ENCODE results near the gene PIGC.

The PIGC gene

DNA sequence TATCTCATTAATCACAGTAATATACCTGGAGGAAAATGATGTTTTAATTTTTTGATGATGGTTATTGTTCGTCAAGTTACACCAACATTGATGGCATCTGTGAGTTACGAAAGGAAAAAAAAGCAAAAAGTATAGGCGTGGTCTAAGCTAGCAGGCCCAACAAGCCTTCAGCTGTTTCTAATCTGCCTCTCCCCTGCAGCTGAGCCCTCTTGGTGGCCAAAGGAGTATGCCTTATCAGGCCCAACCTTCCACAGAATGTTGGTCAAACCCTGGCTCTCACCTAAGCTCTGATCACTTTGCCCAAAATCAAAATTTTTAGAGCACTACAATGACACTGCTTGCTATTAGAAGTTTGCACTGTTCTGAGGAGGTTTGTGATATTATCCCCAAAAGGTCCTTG, 18.5 kb downstream of the PIGC start:
- TF ChIP-seq POLR2A (IDR thresholded peaks at IDR 0.05; ENCODE audit: low read depth, low read length): no peak
- no peak for TF ChIP-seq SPI1 (IDR thresholded peaks at IDR 0.05; ENCODE audit: low read depth, low read length)
- no peak for TF ChIP-seq POU2F2 (IDR thresholded peaks at IDR 0.05; ENCODE audit: low read depth, low read length)
- TF ChIP-seq POLR2AphosphoS5 (IDR thresholded peaks at IDR 0.05; ENCODE audit: low read depth, low read length): no peak
- FAIRE-seq (no peak), DNase-seq (ENCODE audit: insufficient read length, low spot score) (no peak)

DNA sequence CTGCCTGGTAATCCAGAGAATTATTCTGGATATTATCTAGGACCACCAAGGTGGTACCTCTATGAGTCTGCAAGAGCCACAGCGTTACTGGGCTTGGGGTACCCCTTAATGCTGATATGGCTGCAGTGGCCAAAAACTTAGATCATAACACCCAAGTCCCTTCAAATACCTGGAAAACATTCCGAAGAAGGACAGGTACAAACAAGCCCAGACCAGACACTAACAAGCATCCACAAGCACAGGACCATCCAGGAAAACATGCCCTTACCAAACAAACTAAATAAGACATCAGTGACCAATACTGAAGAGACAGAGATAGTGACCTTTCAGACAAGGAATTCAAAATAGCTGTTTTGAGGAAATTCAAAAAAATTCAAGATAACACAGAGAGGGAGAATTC, 20.5 kb downstream of the PIGC start:
- no peak for FAIRE-seq
- no peak for DNase-seq (ENCODE audit: insufficient read length, low spot score)
- no peak for TF ChIP-seq TAF1 (IDR thresholded peaks at IDR 0.05; ENCODE audit: low read depth, low read length)
- TF ChIP-seq PAX5 (IDR thresholded peaks at IDR 0.05; ENCODE audit: insufficient read depth, low read length, severe bottlenecking): no peak
- TF ChIP-seq SPI1 (IDR thresholded peaks at IDR 0.05; ENCODE audit: low read depth, low read length): no peak
- no peak for TF ChIP-seq POLR2AphosphoS5 (IDR thresholded peaks at IDR 0.05; ENCODE audit: low read depth, low read length)
- TF ChIP-seq POLR2A (IDR thresholded peaks at IDR 0.05; ENCODE audit: low read depth, low read length): no peak
- no peak for TF ChIP-seq POU2F2 (IDR thresholded peaks at IDR 0.05; ENCODE audit: low read depth, low read length)

DNA sequence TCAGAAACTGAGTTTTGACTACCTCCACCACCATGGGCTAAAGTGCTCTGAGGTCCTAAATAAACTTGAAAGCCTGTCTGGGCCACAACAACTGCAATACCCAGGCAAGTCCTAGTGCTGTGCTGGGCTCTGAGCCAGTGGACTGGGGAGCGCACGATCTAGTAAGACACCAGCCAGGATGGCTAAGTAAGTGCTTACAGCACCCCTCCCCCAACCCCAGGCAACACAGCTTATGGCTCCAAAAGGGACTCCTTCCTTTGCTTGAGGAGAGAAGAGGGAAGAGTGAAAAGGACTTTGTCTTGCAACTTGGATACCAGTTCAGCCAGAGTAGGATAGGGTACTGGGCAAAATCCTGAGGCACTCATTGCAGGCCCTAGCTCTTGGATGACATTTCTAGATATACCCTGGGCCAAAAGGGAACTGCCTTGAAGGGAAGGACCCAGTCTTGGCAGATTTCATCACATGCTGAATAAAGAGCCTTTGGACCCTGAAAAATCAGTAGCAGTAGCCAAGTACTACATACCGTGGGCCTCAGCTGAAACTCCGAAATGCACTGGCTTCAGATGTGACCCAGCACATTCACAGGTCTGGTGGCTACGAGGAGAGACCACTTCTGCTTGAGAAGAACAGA, 21.8 kb downstream of the PIGC start:
- FAIRE-seq: no peak
- DNase-seq (ENCODE audit: insufficient read length, low spot score): no peak

DNA sequence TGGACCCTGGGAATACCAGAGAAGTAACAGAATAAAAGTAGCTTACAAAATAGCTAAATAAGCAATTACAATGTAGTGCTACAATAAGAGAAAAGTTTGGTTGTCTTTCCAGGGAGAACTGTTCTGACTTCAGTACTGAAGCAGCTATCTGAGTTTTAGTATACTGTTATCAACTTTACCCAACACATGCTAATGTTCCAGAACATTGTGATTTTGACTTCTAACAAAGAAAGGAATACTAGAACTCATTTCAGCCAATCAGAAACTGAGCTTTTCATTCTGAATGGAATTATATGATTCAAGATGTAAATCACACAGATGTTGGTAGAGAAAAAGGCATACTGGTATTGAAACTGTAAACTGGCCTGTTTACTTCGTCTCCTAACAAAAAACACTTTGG, 23.5 kb downstream of the PIGC start, which contains the start of gene C1orf105:
Gene C1orf105, plus strand, starts transcription at position 301 of the 400 bp plus-strand sequence. CDS start 201 bp downstream, outside the sequence.
- TF ChIP-seq POLR2AphosphoS5 (IDR thresholded peaks at IDR 0.05; ENCODE audit: low read depth, low read length) (no peak), POU2F2 (IDR thresholded peaks at IDR 0.05; ENCODE audit: low read depth, low read length) (no peak), PAX5 (IDR thresholded peaks at IDR 0.05; ENCODE audit: insufficient read depth, low read length, severe bottlenecking) (no peak), TAF1 (IDR thresholded peaks at IDR 0.05; ENCODE audit: low read depth, low read length) (no peak), POLR2A (IDR thresholded peaks at IDR 0.05; ENCODE audit: low read depth, low read length) (no peak), SPI1 (IDR thresholded peaks at IDR 0.05; ENCODE audit: low read depth, low read length) (no peak)
- no peak for DNase-seq (ENCODE audit: insufficient read length, low spot score)
- no peak for FAIRE-seq

More for the DNA sequence above, 21.8 kb downstream of the PIGC start:
- no peak for TF ChIP-seq PAX5 (IDR thresholded peaks at IDR 0.05; ENCODE audit: insufficient read depth, low read length, severe bottlenecking)
- TF ChIP-seq TAF1 (IDR thresholded peaks at IDR 0.05; ENCODE audit: low read depth, low read length): no peak
- no peak for TF ChIP-seq POU2F2 (IDR thresholded peaks at IDR 0.05; ENCODE audit: low read depth, low read length)
- TF ChIP-seq POLR2A (IDR thresholded peaks at IDR 0.05; ENCODE audit: low read depth, low read length): no peak
- TF ChIP-seq POLR2AphosphoS5 (IDR thresholded peaks at IDR 0.05; ENCODE audit: low read depth, low read length): no peak
- TF ChIP-seq SPI1 (IDR thresholded peaks at IDR 0.05; ENCODE audit: low read depth, low read length): no peak

DNA sequence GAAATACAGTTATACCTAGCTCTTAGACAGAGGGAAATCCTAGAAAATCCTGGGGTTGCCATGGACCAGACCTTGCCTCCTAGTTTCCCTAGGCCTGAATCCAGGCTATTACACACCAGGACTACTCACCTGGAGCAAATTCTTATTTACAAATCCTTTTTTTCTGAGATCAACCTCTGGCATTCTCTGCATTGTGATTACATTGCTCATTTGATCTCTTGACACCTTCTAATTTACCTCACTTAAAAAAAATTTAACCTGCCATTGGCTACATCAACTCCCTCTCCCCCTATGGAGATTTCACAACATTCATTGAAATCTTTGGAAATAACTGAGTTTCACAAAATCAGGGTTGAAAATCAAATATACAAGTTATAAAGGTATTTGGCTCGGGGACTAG, 26.3 kb downstream of the PIGC start:
- FAIRE-seq (no peak), DNase-seq (ENCODE audit: insufficient read length, low spot score) (no peak)

DNA sequence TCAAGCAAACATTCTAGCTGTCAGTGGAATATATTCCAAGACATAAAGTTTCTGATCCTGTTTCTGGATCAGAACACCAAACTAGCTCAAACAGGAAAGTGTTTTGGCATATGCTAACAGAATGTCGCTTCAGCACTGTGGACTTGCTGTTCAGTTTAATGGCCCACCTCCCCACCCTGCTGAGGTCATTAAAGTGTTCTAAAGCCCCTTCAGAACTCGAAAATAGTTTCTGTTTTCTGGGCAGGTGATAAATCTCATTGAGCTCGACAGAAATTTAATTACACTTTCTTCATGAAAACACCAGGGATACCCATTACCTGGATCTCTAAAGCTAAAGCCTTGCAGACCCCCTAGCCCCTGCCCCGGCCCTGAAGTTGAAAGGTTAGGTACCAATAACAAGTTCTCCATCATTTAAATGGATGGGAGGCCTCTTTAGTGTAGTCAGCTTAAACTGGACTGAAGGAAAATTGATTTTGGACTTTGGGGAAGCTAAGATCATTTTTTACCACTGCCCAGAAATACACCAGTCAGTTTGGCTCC, 27.3 kb downstream of the PIGC start:
- no peak for DNase-seq (ENCODE audit: insufficient read length, low spot score)
- no peak for FAIRE-seq
- TF ChIP-seq PAX5 (IDR thresholded peaks at IDR 0.05; ENCODE audit: insufficient read depth, low read length, severe bottlenecking): no peak
- no peak for TF ChIP-seq SPI1 (IDR thresholded peaks at IDR 0.05; ENCODE audit: low read depth, low read length)
- TF ChIP-seq POLR2AphosphoS5 (IDR thresholded peaks at IDR 0.05; ENCODE audit: low read depth, low read length): no peak
- TF ChIP-seq POLR2A (IDR thresholded peaks at IDR 0.05; ENCODE audit: low read depth, low read length): no peak
- no peak for TF ChIP-seq TAF1 (IDR thresholded peaks at IDR 0.05; ENCODE audit: low read depth, low read length)
- TF ChIP-seq POU2F2 (IDR thresholded peaks at IDR 0.05; ENCODE audit: low read depth, low read length): no peak

More for the DNA sequence above, 26.3 kb downstream of the PIGC start:
- TF ChIP-seq POLR2AphosphoS5 (IDR thresholded peaks at IDR 0.05; ENCODE audit: low read depth, low read length) (no peak), POU2F2 (IDR thresholded peaks at IDR 0.05; ENCODE audit: low read depth, low read length) (no peak), PAX5 (IDR thresholded peaks at IDR 0.05; ENCODE audit: insufficient read depth, low read length, severe bottlenecking) (no peak), TAF1 (IDR thresholded peaks at IDR 0.05; ENCODE audit: low read depth, low read length) (no peak), POLR2A (IDR thresholded peaks at IDR 0.05; ENCODE audit: low read depth, low read length) (no peak), SPI1 (IDR thresholded peaks at IDR 0.05; ENCODE audit: low read depth, low read length) (no peak)

DNA sequence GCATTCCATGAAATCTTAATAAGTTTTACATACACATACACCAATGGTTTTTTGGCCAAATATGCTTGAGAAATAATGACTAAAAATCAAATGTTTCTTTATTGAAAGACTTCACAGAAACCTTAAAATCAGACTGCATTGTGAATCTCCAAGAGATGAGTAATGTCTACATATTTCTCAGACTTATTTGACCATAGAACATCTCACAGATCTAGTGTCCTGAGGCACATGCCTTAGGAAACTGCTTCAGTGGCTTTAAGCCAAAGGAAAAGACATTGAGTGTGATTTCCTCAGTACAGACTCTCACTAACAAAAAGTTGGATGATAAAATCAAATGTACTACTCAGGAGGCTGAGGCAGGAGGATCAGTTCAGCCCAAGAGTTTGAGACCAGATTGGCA, 29.5 kb downstream of the PIGC start:
- DNase-seq (ENCODE audit: insufficient read length, low spot score): no peak
- FAIRE-seq: no peak
- TF ChIP-seq SPI1 (IDR thresholded peaks at IDR 0.05; ENCODE audit: low read depth, low read length) (no peak), POU2F2 (IDR thresholded peaks at IDR 0.05; ENCODE audit: low read depth, low read length) (no peak), POLR2AphosphoS5 (IDR thresholded peaks at IDR 0.05; ENCODE audit: low read depth, low read length) (no peak), PAX5 (IDR thresholded peaks at IDR 0.05; ENCODE audit: insufficient read depth, low read length, severe bottlenecking) (no peak), TAF1 (IDR thresholded peaks at IDR 0.05; ENCODE audit: low read depth, low read length) (no peak), POLR2A (IDR thresholded peaks at IDR 0.05; ENCODE audit: low read depth, low read length) (no peak)

DNA sequence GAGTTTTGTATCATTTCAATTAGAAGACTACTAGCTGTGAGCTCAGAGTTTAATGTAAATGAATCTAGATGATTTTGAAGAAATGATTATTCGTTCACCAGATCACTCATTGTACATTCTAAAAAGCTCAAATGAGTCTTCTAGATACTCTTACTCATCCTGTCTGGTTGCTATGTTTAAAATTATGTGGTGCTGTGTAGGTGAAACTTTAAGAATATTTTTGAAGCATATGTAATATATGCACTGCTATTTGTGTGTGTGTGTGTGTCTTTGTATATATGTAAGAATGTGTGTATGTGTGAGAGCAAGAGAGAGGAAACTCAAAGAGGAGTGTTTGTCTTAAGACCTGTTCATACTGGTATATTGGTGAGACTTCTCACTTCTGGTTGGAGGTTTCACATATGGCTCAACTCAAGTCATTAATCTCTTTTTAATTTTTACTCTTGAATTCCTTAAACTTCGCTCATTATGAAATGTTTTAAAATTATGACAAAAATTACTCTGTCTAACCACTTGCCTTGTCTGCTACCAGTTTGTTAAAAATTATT, 32.0 kb downstream of the PIGC start:
- no peak for TF ChIP-seq POLR2A (IDR thresholded peaks at IDR 0.05; ENCODE audit: low read depth, low read length)
- DNase-seq (ENCODE audit: insufficient read length, low spot score): no peak
- no peak for FAIRE-seq

DNA sequence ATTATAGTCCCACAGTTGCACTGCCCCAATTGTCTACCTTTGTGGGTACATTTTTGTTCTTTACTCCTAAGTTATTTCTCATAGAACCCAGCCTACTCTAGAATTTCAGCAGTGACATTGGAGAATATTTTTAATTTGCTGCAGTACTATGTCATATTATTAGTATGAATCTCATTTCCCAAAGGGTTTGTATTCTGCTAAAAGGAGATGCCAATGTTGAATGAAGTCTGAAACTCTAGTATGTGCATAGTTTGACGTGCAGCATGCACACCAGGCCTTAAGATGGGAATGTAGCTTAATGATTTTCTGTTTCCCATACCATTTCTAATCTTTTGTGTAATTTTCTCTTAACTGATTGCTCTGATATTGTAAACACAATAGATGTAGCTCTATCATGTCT, 33.8 kb downstream of the PIGC start:
- DNase-seq (ENCODE audit: insufficient read length, low spot score) (no peak), FAIRE-seq (no peak)
- TF ChIP-seq POLR2AphosphoS5 (IDR thresholded peaks at IDR 0.05; ENCODE audit: low read depth, low read length): no peak
- TF ChIP-seq PAX5 (IDR thresholded peaks at IDR 0.05; ENCODE audit: insufficient read depth, low read length, severe bottlenecking): no peak
- no peak for TF ChIP-seq POLR2A (IDR thresholded peaks at IDR 0.05; ENCODE audit: low read depth, low read length)
- TF ChIP-seq POU2F2 (IDR thresholded peaks at IDR 0.05; ENCODE audit: low read depth, low read length): no peak
- TF ChIP-seq TAF1 (IDR thresholded peaks at IDR 0.05; ENCODE audit: low read depth, low read length): no peak
- no peak for TF ChIP-seq SPI1 (IDR thresholded peaks at IDR 0.05; ENCODE audit: low read depth, low read length)

DNA sequence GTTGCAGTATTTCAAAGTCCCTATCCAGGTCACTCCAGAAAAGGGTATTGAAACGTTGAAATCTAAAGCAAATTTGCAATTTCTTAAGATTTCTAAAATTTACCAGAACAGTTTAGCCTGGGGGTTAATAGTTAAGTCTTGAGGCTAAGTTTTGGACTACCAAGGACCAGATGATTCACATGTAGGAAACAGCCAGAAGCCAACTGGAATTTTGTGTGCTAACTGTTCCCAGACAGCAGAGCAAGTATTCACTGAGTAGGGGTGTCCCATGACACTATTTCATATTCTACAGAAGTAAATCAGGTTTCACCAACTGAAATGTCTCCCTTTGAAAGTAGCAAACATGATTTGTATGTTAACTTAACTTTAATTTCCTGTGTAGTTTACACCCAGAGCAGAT, 34.9 kb downstream of the PIGC start:
- DNase-seq (ENCODE audit: insufficient read length, low spot score) (no peak), FAIRE-seq (no peak)
- TF ChIP-seq POLR2A (IDR thresholded peaks at IDR 0.05; ENCODE audit: low read depth, low read length): no peak
- no peak for TF ChIP-seq SPI1 (IDR thresholded peaks at IDR 0.05; ENCODE audit: low read depth, low read length)
- no peak for TF ChIP-seq TAF1 (IDR thresholded peaks at IDR 0.05; ENCODE audit: low read depth, low read length)
- TF ChIP-seq POLR2AphosphoS5 (IDR thresholded peaks at IDR 0.05; ENCODE audit: low read depth, low read length): no peak
- TF ChIP-seq PAX5 (IDR thresholded peaks at IDR 0.05; ENCODE audit: insufficient read depth, low read length, severe bottlenecking): no peak
- no peak for TF ChIP-seq POU2F2 (IDR thresholded peaks at IDR 0.05; ENCODE audit: low read depth, low read length)
